ENCODE measurements around the gene AEN. TPM values are rescaled to one million over a fixed set of nuclear protein-coding genes. Genes with fewer than 3 reads are reported as not detected.

Gene AEN
- total RNA-seq, 1 experiment from 2014 or later, result 36.2 TPM

DNA sequence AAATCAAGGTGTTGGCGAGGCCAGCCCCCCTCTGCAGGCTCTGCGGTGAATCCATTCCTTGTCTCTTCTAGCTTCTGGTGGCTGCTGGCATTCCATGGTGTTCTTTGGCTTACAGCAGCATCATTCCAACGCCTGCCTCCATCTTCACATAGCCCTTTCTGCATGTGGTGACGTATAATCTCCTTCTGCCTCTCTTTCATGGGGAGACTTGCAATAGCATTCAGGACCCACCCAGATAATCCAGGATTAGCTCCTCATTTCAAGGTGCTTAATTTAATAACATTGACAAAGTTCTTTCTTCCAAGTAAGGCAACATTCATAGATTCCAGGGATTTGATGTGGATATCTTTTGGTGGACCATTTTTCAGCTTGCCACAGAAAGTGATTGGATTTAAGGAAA lies 53.5 kb downstream of the AEN start:
- no TSS peak for BruUV-seq (replicated peaks)
- Histone ChIP-seq H3K79me2 (ENCODE audit: insufficient read depth, low read length) (no peaks in the 10 kb centered on the region), H3K9me2 (ENCODE audit: insufficient read depth) (no peaks in the 10 kb centered on the region), H3K4me2 (ENCODE audit: low read length) (no peak overlapping the region), H3K36me3 (ENCODE audit: control insufficient read depth in 1 of 2, insufficient read depth in 2 of 2, low read length in 2 of 2) (no peaks in the 10 kb centered on the region), H3K9me3 (ENCODE audit: control insufficient read depth in 1 of 2, insufficient read depth in 1 of 2, low read depth in 1 of 2, low read length in 2 of 2) (no peaks in the 10 kb centered on the region), H3K9ac (ENCODE audit: low read length) (no peak overlapping the region), H3K4me3 (replicated peaks in 1 of 2; ENCODE audit: low read depth in 1 of 2, low read length in 2 of 2) (no peak overlapping the region), H3K27ac (ENCODE audit: low read depth, low read length) (no peak overlapping the region), H4K20me1 (ENCODE audit: insufficient read depth) (no peaks in the 10 kb centered on the region), H2AFZ (ENCODE audit: low read depth, low read length, poor library complexity, severe bottlenecking) (no peak overlapping the region), H3K27me3 (ENCODE audit: insufficient read depth, low read length) (peaks cover 24% of the 10 kb centered on the region), H3K4me1 (ENCODE audit: control insufficient read depth in 1 of 2, insufficient read depth in 2 of 2, low read length in 2 of 2) (no peaks in the 10 kb centered on the region)
- ChIA-PET RAD21 (ENCODE audit: low non-redundant PET in 1 of 2, low total read pairs in 2 of 2, uncharacterized antibody in 2 of 2, unreplicated experiment in 2 of 2) (no interaction called here), CTCF (no interaction called here), POLR2A (no interaction called here)
- TF ChIP-seq EZH2 (IDR thresholded peaks at IDR 0.05), result no peak
- no peak for TF ChIP-seq SIN3A (IDR thresholded peaks at IDR 0.05; ENCODE audit: low read depth)
- no peak for TF ChIP-seq ELF1 (IDR thresholded peaks at IDR 0.05; ENCODE audit: borderline replicate concordance, low read depth)
- TF ChIP-seq YY1 (IDR thresholded peaks at IDR 0.05; ENCODE audit: extremely low read depth, insufficient replicate concordance, low read depth, low read length), result no peak
- TF ChIP-seq, protein P1, sequence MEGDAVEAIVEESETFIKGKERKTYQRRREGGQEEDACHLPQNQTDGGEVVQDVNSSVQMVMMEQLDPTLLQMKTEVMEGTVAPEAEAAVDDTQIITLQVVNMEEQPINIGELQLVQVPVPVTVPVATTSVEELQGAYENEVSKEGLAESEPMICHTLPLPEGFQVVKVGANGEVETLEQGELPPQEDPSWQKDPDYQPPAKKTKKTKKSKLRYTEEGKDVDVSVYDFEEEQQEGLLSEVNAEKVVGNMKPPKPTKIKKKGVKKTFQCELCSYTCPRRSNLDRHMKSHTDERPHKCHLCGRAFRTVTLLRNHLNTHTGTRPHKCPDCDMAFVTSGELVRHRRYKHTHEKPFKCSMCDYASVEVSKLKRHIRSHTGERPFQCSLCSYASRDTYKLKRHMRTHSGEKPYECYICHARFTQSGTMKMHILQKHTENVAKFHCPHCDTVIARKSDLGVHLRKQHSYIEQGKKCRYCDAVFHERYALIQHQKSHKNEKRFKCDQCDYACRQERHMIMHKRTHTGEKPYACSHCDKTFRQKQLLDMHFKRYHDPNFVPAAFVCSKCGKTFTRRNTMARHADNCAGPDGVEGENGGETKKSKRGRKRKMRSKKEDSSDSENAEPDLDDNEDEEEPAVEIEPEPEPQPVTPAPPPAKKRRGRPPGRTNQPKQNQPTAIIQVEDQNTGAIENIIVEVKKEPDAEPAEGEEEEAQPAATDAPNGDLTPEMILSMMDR (IDR thresholded peaks at IDR 0.05 in 2 of 3, conservative IDR thresholded peaks at IDR 0.05 in 1 of 3; ENCODE audit: borderline replicate concordance in 1 of 3, insufficient read depth in 1 of 3, low read depth in 2 of 3, low read length in 2 of 3), result no peak
- no peak for TF ChIP-seq POLR2A (IDR thresholded peaks at IDR 0.05; ENCODE audit: borderline replicate concordance, extremely low read depth, insufficient read depth, insufficient read length)
- TF ChIP-seq ZFX (IDR thresholded peaks at IDR 0.05), result no peak
- TF ChIP-seq POLR2AphosphoS5 (IDR thresholded peaks at IDR 0.05; ENCODE audit: low read depth, low read length), result no peak
- TF ChIP-seq EZH2phosphoT487 (IDR thresholded peaks at IDR 0.05; ENCODE audit: borderline replicate concordance), result no peak
- TF ChIP-seq TCF7L2 (IDR thresholded peaks at IDR 0.05; ENCODE audit: borderline replicate concordance, extremely low read depth, insufficient read depth, insufficient read length), result no peak
- TF ChIP-seq, protein P2, sequence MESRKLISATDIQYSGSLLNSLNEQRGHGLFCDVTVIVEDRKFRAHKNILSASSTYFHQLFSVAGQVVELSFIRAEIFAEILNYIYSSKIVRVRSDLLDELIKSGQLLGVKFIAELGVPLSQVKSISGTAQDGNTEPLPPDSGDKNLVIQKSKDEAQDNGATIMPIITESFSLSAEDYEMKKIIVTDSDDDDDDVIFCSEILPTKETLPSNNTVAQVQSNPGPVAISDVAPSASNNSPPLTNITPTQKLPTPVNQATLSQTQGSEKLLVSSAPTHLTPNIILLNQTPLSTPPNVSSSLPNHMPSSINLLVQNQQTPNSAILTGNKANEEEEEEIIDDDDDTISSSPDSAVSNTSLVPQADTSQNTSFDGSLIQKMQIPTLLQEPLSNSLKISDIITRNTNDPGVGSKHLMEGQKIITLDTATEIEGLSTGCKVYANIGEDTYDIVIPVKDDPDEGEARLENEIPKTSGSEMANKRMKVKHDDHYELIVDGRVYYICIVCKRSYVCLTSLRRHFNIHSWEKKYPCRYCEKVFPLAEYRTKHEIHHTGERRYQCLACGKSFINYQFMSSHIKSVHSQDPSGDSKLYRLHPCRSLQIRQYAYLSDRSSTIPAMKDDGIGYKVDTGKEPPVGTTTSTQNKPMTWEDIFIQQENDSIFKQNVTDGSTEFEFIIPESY (IDR thresholded peaks at IDR 0.05; ENCODE audit: extremely low read depth, insufficient replicate concordance, low read length), result no peak
- TF ChIP-seq SP1 (IDR thresholded peaks at IDR 0.05; ENCODE audit: low read depth), result no peak
- no peak for TF ChIP-seq FOSL1 (IDR thresholded peaks at IDR 0.05; ENCODE audit: low read depth)
- TF ChIP-seq CBX3 (IDR thresholded peaks at IDR 0.05; ENCODE audit: low read depth), result no peak
- TF ChIP-seq, protein P3, sequence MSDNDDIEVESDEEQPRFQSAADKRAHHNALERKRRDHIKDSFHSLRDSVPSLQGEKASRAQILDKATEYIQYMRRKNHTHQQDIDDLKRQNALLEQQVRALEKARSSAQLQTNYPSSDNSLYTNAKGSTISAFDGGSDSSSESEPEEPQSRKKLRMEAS (IDR thresholded peaks at IDR 0.05), result no peak
- ATAC-seq (no peak), DNase-seq (ENCODE audit: low read depth, low spot score) (no peak)
- intact Hi-C loops (cut with micrococcal nuclease), result no loop called here
